ENCODE results near the gene NFE2L3.

DNA sequence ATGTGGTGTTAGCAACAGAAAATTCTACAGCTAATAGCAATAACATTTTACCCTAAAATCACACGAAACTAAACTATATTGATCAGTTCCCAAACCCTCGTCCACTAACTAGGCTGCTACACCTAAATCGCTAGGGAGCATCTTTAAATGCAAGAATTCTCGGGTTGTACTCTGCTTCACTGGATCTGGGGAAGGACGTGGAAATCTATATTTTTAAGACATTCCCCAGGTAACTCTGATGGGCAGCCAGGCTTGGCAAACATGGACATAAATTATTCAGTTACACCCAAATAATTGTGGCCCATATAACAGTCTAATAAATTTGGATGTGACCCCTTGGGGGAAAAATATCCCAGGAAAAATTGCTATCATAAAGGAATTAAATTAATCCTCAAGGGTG lies 36.3 kb upstream of the NFE2L3 start:
- TF ChIP-seq, protein P1, sequence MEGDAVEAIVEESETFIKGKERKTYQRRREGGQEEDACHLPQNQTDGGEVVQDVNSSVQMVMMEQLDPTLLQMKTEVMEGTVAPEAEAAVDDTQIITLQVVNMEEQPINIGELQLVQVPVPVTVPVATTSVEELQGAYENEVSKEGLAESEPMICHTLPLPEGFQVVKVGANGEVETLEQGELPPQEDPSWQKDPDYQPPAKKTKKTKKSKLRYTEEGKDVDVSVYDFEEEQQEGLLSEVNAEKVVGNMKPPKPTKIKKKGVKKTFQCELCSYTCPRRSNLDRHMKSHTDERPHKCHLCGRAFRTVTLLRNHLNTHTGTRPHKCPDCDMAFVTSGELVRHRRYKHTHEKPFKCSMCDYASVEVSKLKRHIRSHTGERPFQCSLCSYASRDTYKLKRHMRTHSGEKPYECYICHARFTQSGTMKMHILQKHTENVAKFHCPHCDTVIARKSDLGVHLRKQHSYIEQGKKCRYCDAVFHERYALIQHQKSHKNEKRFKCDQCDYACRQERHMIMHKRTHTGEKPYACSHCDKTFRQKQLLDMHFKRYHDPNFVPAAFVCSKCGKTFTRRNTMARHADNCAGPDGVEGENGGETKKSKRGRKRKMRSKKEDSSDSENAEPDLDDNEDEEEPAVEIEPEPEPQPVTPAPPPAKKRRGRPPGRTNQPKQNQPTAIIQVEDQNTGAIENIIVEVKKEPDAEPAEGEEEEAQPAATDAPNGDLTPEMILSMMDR (conservative IDR thresholded peaks at IDR 0.05; ENCODE audit: low read depth, low read length) = no peak
- no peak for TF ChIP-seq CHD1 (IDR thresholded peaks at IDR 0.05; ENCODE audit: low read depth, low read length)
- TF ChIP-seq POLR2A (IDR thresholded peaks at IDR 0.05; ENCODE audit: low read depth, low read length) = no peak
- TF ChIP-seq RAD21 (IDR thresholded peaks at IDR 0.05; ENCODE audit: low read length) = no peak
- TF ChIP-seq FOS (IDR thresholded peaks at IDR 0.05; ENCODE audit: low read depth, low read length) = no peak
- TF ChIP-seq RFX5 (IDR thresholded peaks at IDR 0.05; ENCODE audit: low read depth, low read length) = no peak
- no peak for TF ChIP-seq MXI1 (IDR thresholded peaks at IDR 0.05; ENCODE audit: borderline replicate concordance, low read depth, low read length)
- no peak for TF ChIP-seq BHLHE40 (IDR thresholded peaks at IDR 0.05; ENCODE audit: low read depth, low read length)
- TF ChIP-seq RCOR1 (IDR thresholded peaks at IDR 0.05; ENCODE audit: insufficient replicate concordance, low read length) = no peak
- no peak for TF ChIP-seq MAZ (IDR thresholded peaks at IDR 0.05; ENCODE audit: borderline replicate concordance, low read depth, low read length)
- TF ChIP-seq MAFK (IDR thresholded peaks at IDR 0.05; ENCODE audit: low read depth, low read length) = no peak
- TF ChIP-seq SMC3 (IDR thresholded peaks at IDR 0.05; ENCODE audit: low read depth, low read length) = no peak
- TF ChIP-seq NFE2L2 (IDR thresholded peaks at IDR 0.05; ENCODE audit: low read depth, low read length) = no peak
- no peak for TF ChIP-seq CEBPB (IDR thresholded peaks at IDR 0.05; ENCODE audit: low read depth, low read length)
